Measurements from ENCODE around the gene TAAR1. TPM values are rescaled to one million over a fixed set of nuclear protein-coding genes. Genes with fewer than 3 reads are reported as not detected.
"Not testable (repeated sequence)": the region's sequence is repeated elsewhere in the genome, so short reads cannot be mapped to it uniquely, and the experiment has no call there.

TAAR1 gene, protein sequence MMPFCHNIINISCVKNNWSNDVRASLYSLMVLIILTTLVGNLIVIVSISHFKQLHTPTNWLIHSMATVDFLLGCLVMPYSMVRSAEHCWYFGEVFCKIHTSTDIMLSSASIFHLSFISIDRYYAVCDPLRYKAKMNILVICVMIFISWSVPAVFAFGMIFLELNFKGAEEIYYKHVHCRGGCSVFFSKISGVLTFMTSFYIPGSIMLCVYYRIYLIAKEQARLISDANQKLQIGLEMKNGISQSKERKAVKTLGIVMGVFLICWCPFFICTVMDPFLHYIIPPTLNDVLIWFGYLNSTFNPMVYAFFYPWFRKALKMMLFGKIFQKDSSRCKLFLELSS
- not detected for polyA plus RNA-seq (2013, experiment 1 of 2; ENCODE audit: insufficient read length)
- polyA plus RNA-seq (2013, experiment 2 of 2; ENCODE audit: insufficient read length): not detected

- no peak for DNase-seq
Measured at GRCh38 chr6:132659082-132659481, at the start of gene TAAR1. Gene TAAR1, minus strand, starts transcription at chr6:132659182. Its CDS starts 13,179 bp downstream, at chr6:132646003.

DNA sequence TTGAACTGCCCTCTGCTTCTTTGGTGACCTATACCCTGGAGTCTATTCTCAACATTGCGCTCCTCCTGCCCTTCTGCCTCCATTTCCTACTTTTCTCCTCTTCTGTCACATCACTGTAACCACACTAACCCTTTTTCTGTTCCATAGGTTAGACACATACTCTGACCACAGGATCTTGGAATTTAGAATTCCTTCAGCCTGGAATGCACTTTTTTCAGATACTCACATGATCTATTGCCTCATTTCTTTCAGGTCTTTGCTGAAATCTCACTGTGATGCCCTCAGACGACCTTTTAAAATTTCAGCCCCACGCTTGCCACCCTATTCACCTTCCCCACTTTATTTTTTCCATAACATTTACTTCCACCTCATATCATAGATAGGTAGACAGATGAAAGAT lies 49.8 kb upstream of the TAAR1 start:
- no peak for DNase-seq

GRCh38 chr6:132708002-132708401 lies 49.0 kb upstream of the TAAR1 start:
- DNase-seq: no peak

DNA sequence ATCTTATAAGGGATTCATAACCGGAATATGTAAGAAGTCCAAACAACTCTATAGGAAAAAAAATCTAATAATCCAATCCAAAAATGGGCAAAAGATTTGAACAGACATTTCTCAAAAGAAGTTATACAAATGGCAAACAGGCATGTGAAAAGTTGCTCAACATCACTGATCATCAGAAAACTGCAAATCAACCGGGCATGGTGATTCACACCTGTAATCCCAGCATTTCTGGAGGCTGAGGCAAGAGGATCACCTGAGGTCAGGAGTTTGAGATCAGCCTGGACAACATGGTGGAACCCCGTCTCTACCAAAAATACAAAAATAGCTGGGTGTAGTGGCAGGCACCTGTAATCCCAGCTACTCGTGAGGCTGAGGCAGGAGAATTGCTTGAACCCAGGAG lies 47.8 kb upstream of the TAAR1 start:
- DNase-seq: not testable (repeated sequence)

- DNase-seq: no peak
Measured at GRCh38 chr6:132703936-132704335, 45.0 kb upstream of the TAAR1 start.

DNA sequence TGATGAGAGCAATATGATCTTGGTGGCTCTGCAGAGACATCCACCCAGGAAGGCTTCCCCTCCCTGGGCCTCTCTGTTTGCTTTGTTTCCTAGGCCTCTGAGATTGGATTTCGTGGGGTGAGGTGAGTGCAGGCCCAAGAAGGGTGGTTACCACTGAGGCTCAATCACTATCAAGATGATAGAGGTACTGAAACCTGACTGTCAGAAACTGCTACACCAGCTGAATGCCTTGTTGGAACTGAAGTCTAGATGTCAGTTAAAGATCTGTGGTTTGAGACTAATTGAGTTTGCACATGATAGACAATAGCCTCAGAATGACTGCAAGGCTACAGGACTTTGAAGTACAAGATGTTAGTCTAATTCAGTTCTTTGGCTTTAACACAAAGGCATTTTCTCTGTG lies 39.6 kb upstream of the TAAR1 start:
- DNase-seq: no peak

- DNase-seq: no peak
Measured at GRCh38 chr6:132695773-132696172, 36.8 kb upstream of the TAAR1 start.

GRCh38 chr6:132693478-132693877 lies 34.5 kb upstream of the TAAR1 start:
- DNase-seq: no peak

- no peak for DNase-seq
Measured at GRCh38 chr6:132690678-132691077, 31.7 kb upstream of the TAAR1 start.

GRCh38 chr6:132687306-132687705 lies 28.3 kb upstream of the TAAR1 start:
- DNase-seq: no peak

DNA sequence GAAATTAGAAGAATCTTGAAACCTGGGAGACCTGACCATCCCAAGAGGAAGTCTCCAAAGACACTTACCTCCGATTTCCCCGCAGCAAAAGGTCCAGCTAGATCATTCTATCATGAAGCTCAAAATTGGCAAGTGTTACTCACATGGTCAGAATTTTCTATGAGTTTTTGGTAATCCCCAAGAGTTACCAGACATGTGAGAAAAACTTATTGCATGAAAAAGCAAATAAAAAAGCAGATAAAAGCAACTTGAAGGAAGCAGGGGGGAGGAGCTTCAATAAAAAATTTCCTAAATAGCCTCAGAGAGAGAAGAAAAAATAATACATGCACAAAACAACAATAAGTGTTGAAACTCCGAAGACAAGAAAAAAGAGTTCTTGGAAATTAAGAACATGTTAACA lies 27.5 kb upstream of the TAAR1 start:
- DNase-seq: no peak

DNA sequence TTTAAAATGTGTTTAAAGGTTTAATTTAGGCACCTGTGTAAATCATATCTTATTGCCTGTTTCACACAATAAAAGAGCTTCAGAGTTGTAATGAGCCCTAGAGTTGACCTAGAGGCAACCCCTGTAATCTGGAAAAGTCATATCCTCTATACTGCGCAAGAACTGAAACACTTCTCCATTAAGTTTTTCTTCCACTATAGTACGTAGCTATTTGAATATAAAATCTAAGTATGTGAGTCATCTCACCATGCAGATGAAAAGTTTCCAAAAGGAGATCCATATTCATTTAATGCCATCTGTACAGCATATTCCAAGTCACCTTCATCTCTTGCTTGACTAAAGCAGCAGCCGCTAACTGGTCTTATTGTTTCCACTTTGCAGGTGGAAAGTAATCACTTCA lies 26.0 kb upstream of the TAAR1 start:
- no peak for DNase-seq

DNA sequence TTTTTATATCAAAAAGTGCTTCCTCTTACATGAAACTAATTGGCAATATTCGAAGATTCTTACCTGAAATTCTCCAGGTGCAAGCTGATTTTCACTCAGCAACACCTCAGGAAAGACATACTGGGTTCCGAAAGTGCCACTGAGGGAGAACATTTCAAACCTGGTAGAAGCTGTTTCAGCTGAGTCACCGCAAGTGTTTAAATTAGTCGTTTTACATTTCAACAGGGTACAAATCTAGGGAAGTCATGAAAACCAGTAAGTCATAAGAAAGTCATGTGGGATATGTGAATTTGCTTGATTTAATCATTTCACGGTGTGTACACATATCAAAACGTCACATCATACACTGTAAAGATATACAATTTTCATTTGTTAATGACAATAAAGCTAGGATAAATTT lies 25.3 kb upstream of the TAAR1 start:
- no peak for DNase-seq

DNA sequence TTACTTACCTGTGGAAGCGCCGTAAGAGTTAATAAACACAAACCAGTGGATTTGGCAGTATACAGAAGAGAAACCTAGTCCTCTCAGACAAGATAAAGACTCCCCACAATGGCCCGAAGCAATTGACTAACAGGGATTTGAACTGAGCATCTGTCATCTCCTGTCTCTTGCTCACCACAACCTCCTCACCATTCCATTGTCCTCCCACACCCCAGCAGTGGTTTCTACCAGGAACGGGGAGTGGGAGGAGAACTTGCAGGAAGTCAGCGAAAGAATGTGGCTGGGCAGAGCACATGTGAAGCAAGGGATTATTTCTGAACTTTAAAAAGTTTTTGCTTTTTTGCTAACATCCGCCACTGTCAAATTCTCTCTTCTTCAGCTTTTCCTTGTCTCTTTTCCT lies 24.6 kb upstream of the TAAR1 start:
- DNase-seq: peak; percentile 6

DNA sequence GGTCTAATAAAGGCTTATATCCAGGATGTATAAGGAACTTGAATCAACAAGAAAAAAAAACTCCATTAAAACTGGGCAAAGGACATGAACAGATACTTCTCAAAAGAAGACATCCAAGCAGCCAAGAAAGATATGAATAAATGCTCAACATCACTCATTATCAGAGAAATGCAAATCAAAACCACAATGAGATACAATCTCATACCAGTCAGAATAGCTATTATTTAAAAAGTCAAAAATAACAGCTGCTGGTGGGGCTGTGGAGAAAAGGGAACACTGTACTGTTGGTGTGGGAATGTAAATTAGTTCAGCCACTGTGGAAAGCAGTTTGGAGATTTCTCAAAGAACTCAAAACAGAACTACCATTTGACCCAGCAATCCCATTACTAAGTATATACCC lies 20.1 kb upstream of the TAAR1 start:
- not testable (repeated sequence) for DNase-seq

- no peak for DNase-seq
Measured at GRCh38 chr6:132675749-132676148, 16.8 kb upstream of the TAAR1 start.

- no peak for DNase-seq
Measured at GRCh38 chr6:132675002-132675401, 16.0 kb upstream of the TAAR1 start.

DNA sequence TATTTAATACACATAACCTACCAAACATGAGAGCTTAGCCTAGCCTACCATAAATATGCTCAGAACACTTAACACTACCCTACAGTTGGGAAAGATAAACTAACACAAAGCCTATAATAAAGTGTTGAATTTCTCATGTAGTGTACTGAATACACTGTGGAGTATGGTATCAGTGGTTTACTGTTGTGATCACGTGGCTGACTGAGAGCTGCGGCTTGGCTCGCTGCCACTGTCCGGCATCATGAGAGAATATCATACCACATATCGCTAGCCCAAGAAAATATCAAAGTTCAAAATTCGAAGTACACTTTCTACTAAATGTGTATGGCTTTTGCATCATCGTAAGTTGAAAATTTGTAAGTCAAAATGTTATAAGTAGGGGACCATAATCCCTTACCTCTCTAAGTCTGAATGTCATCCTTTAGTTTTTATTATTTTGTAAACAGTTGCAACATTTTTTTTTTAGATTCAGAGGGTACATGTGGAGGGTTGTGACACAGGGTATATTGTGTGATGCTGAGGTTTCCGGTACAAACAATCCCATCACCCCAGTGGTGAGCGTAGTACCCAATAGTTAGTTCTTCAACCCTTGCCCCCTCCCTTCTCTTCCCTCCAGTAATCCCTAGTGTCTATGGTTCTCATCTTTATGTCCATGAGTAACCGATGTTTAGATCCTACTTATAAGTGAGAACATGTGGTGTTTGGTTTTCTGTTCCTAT lies 14.6 kb upstream of the TAAR1 start:
- no peak for DNase-seq

GRCh38 chr6:132671295-132671694 lies 12.3 kb upstream of the TAAR1 start:
- DNase-seq: no peak

- peak; percentile 19 for DNase-seq
Measured at GRCh38 chr6:132669690-132670291, 10.8 kb upstream of the TAAR1 start.

DNA sequence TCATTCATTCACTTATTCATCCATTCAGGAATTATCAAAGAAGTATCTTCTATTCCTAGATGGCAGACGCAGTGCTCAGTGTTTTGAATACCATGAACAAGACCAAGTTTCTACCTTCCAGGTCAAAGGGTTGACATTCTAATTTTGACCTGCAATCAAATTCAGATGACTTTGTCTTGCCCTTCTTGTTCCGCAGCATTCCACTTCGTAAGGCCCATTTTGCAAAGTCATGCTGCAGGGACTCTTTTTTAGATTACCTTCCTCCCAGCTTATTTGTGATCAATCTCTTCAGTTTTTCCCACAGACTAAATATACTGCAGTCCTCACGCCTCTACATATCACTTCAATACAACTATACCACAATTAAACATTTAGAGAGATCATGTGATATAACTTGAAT lies 7.1 kb upstream of the TAAR1 start:
- DNase-seq: no peak

DNA sequence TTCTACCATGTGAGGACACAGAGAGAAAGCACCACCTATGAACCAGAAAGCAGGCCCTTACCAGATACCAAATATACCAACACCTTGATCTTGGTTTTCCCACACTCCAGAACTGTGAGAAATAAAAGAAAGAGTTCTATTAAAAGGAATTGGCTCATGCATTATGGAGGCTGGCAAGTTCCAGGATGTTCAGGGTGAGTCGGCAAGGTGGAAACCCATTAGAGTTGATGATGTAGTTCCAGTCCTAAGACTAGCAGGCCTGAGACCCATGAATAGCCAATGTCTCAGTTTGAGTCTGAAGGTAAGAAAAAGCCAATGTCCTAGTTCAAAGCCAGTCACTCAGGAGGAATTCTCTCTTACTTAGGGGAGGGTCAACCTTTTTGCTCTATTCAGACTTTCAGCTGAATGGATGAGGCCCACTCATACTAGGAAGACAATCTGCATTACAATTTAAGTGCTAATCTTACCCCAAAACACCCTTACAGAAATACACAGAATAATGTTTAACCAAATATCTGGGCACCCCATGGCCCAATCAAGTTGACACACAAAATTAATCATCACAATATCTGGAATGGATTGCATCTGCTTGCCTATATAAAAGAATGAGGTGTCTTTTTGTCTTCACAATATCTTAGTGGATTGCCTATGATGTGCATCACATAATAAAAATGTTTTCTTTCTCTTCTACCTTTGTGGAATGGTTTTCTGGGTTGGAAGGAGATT lies 5.5 kb upstream of the TAAR1 start:
- DNase-seq: no peak

- no peak for DNase-seq
Measured at GRCh38 chr6:132663661-132664060, 4.7 kb upstream of the TAAR1 start.
